Upper lobe of left lung (tissue), 4 donors: ENCODE measurements around the gene LRRC2.

Source experiments
- CTCF ChIP-seq, 6 experiments: fragments of 450-650 bp in 4 of 6; fragments of 200-600 bp in 2 of 6; sonication (generic) in 2 of 6; IDR thresholded peaks; one replicate each; pipeline ENCODE4 v1.5.1; 2016 to 2019; ENCODE audit warnings: antibody characterized with exemption in 6 of 6
- POLR2A ChIP-seq, 4 donors: fragments of 450-650 bp; IDR thresholded peaks; one replicate each; pipeline ENCODE4 v1.5.1; 2016 to 2017; ENCODE audit warnings: antibody characterized with exemption in 4 of 4, mild to moderate bottlenecking in 2 of 4

- TF ChIP-seq POLR2A (IDR thresholded peaks at IDR 0.05) = no peak
- no peak for TF ChIP-seq CTCF (IDR thresholded peaks at IDR 0.05)
Measured at GRCh38 chr3:46500656-46501635, 65.2 kb downstream of the LRRC2 start.
